Caco-2 (cell line): ENCODE data around the gene CTIF. TPM values are rescaled to one million over a fixed set of nuclear protein-coding genes. Genes with fewer than 3 reads are reported as not detected.

Experiments used
- BruUV-seq: library from RNA; stranded (reverse); fragments of 400-500 nt; replicated peaks from 2 replicates; lab custom pipeline; 2021; lab: Mats Ljungman, UMichigan
- CTCF ChIA-PET: fragments of 300-600 bp; sonication (Branson Sonifier 250); formaldehyde crosslinking; loops from one replicate; lab custom pipeline; 2022; ENCODE audit warnings: antibody characterized with exemption; lab: Charles Lee
- POLR2A ChIA-PET: fragments of 300-600 bp; sonication (Branson Sonifier 250); formaldehyde crosslinking; loops from one replicate; lab custom pipeline; 2022; ENCODE audit warnings: antibody characterized with exemption; lab: Charles Lee
- DNase-seq, 2 experiments: peaks; one replicate each; pipeline versions ENCODE4 v3.0.0 to v3.0.0-alpha.2; 2020 to 2022
- H3K27me3 ChIP-seq: replicated peaks from 2 replicates; pipeline ENCODE4 v1.6.0; 2011; ENCODE audit warnings: low read length; ENCODE audit not compliant: control insufficient read depth, insufficient read depth
- H3K36me3 ChIP-seq: 2 replicates; pipeline ENCODE4 v1.5.1; 2011; ENCODE audit warnings: low read length; ENCODE audit not compliant: control insufficient read depth, insufficient read depth
- H3K4me1 ChIP-seq: fragments of 250-450 bp; sonication (Bioruptor Pico); 2 replicates; pipeline ENCODE4 v1.5.1; 2020; ENCODE audit warnings: mild to moderate bottlenecking
- H3K4me3 ChIP-seq: 2 replicates; pipeline ENCODE4 v1.5.1; 2011; ENCODE audit warnings: low read depth, mild to moderate bottlenecking, control low read depth, low read length
- H3K9me3 ChIP-seq: fragments of 250-450 bp; sonication (Bioruptor Pico); 2 replicates; pipeline ENCODE4 v1.5.1; 2020; ENCODE audit warnings: mild to moderate bottlenecking, moderate library complexity
- H3K27ac Mint-ChIP-seq: one replicate; pipeline ENCODE4 v1.8.0; 2022; ENCODE audit warnings: mixed read lengths; ENCODE audit not compliant: unreplicated experiment
- H3K27me3 Mint-ChIP-seq: one replicate; pipeline ENCODE4 v1.8.0; 2022; ENCODE audit warnings: mixed read lengths; ENCODE audit not compliant: insufficient read depth, unreplicated experiment
- H3K36me3 Mint-ChIP-seq: one replicate; pipeline ENCODE4 v1.8.0; 2022; ENCODE audit warnings: mild to moderate bottlenecking, mixed read lengths; ENCODE audit not compliant: insufficient read depth, unreplicated experiment
- H3K4me1 Mint-ChIP-seq: one replicate; pipeline ENCODE4 v1.8.0; 2022; ENCODE audit warnings: low read depth, mixed read lengths; ENCODE audit not compliant: unreplicated experiment
- H3K4me3 Mint-ChIP-seq: one replicate; pipeline ENCODE4 v1.8.0; 2022; ENCODE audit warnings: mild to moderate bottlenecking, moderate library complexity, mixed read lengths; ENCODE audit not compliant: unreplicated experiment
- H3K9me3 Mint-ChIP-seq: one replicate; pipeline ENCODE4 v1.8.0; 2022; ENCODE audit warnings: mixed read lengths; ENCODE audit not compliant: unreplicated experiment
- CTCF ChIP-seq, 2 experiments: fragments of 200-600 bp in 1 of 2; IDR thresholded peaks; 1 replicate in 1 of 2; 2 replicates in 1 of 2; pipeline versions ENCODE4 v1.5.1 to v1.8.0; 2011 to 2022; ENCODE audit warnings: antibody characterized with exemption in 1 of 2, control low read depth in 1 of 2, inconsistent platforms in 1 of 2, low read depth in 1 of 2, low read length in 1 of 2, mild to moderate bottlenecking in 1 of 2, moderate library complexity in 1 of 2; ENCODE audit not compliant: insufficient read depth in 1 of 2, severe bottlenecking in 1 of 2, unreplicated experiment in 1 of 2
- intact Hi-C: fragments of 100-400 bp; cut with micrococcal nuclease; formaldehyde crosslinking; loops from one replicate; pipeline ENCODE4 v1.10.0; 2022; ENCODE audit not compliant: unreplicated experiment
- total RNA-seq: library from RNA; stranded (reverse); gene quantifications from 2 replicates; pipeline ENCODE4 v1.2.3, GENCODE V29; 2022

Gene CTIF
- total RNA-seq, 1 experiment from 2014 or later = 19.9 TPM

GRCh38 chr18:48621815-48622555 is 83.2 kb downstream of the CTIF start:
- Histone ChIP-seq H3K27me3 (no peaks in the 10 kb centered on the region), H3K4me1 (no peaks in the 10 kb centered on the region), H3K36me3 (no peaks in the 10 kb centered on the region), H3K9me3 (no peaks in the 10 kb centered on the region), H3K4me3 (no peak overlapping the region)
- Mint-ChIP-seq H3K36me3 (peaks cover 6% of the 10 kb centered on the region), H3K4me3 (no peak overlapping the region), H3K27me3 (no peaks in the 10 kb centered on the region), H3K27ac (peak overlapping the region; percentile 85), H3K9me3 (no peaks in the 10 kb centered on the region), H3K4me1 (peaks cover 22% of the 10 kb centered on the region)
- intact Hi-C loops = no loop called here
- ChIA-PET CTCF (no interaction called here), POLR2A (no interaction called here)
- no TSS peak for BruUV-seq
- no peak for TF ChIP-seq CTCF (IDR thresholded peaks at IDR 0.05; ENCODE audit: insufficient read depth in 1 of 2, low read depth in 1 of 2, low read length in 1 of 2, severe bottlenecking in 1 of 2, unreplicated experiment in 1 of 2)
- no peak for DNase-seq

- Histone ChIP-seq H3K4me1 (no peaks in the 10 kb centered on the region), H3K36me3 (no peaks in the 10 kb centered on the region), H3K9me3 (no peaks in the 10 kb centered on the region), H3K27me3 (no peaks in the 10 kb centered on the region), H3K4me3 (no peak overlapping the region)
- H3K4me3 Mint-ChIP-seq = no peak overlapping the region
- DNase-seq = no peak
- H3K27ac Mint-ChIP-seq = no peak overlapping the region
- intact Hi-C loops = no loop called here
- H3K9me3 Mint-ChIP-seq = no peaks in the 10 kb centered on the region
- CTCF ChIA-PET = no interaction called here
- peaks cover 24% of the 10 kb centered on the region for H3K4me1 Mint-ChIP-seq
- TF ChIP-seq CTCF (IDR thresholded peaks at IDR 0.05; ENCODE audit: insufficient read depth in 1 of 2, low read depth in 1 of 2, low read length in 1 of 2, severe bottlenecking in 1 of 2, unreplicated experiment in 1 of 2) = no peak
- no TSS peak for BruUV-seq
- H3K36me3 Mint-ChIP-seq = peaks cover 6% of the 10 kb centered on the region
- H3K27me3 Mint-ChIP-seq = no peaks in the 10 kb centered on the region
- POLR2A ChIA-PET = no interaction called here
These were observed 84.1 kb downstream of the CTIF start for GRCh38 chr18:48622911-48623431.

GRCh38 chr18:48623468-48624235 is 84.8 kb downstream of the CTIF start:
- POLR2A ChIA-PET = no interaction called here
- peaks cover 29% of the 10 kb centered on the region for H3K4me1 Mint-ChIP-seq

More at GRCh38 chr18:48623468-48624235, 84.8 kb downstream of the CTIF start:
- H3K9me3 ChIP-seq = no peaks in the 10 kb centered on the region
- no peaks in the 10 kb centered on the region for H3K27me3 Mint-ChIP-seq
- H3K27me3 ChIP-seq = no peaks in the 10 kb centered on the region
- no TSS peak for BruUV-seq
- no peaks in the 10 kb centered on the region for H3K4me1 ChIP-seq
- H3K27ac Mint-ChIP-seq = peak overlapping the region; percentile 35
- no peak overlapping the region for H3K4me3 ChIP-seq
- no peaks in the 10 kb centered on the region for H3K9me3 Mint-ChIP-seq
- TF ChIP-seq CTCF (IDR thresholded peaks at IDR 0.05; ENCODE audit: insufficient read depth in 1 of 2, low read depth in 1 of 2, low read length in 1 of 2, severe bottlenecking in 1 of 2, unreplicated experiment in 1 of 2) = no peak
- CTCF ChIA-PET = interaction anchor here (0.7 kb wide), 1 partner anchor 44 kb away, joined by 4 read pairs; no protein-coding TSS in a partner anchor
- H3K36me3 ChIP-seq = no peaks in the 10 kb centered on the region
- intact Hi-C loops = no loop called here
- peaks cover 6% of the 10 kb centered on the region for H3K36me3 Mint-ChIP-seq
- DNase-seq = peak in 1 of 2 experiments; percentile 3
- no peak overlapping the region for H3K4me3 Mint-ChIP-seq
